ENCODE measurements around the gene MAMDC2. TPM values are rescaled to one million over a fixed set of nuclear protein-coding genes. Genes with fewer than 3 reads are reported as not detected.

The MAMDC2 gene
- total RNA-seq, 8 experiments from 2014 or later = 0.04 to 6.4 (median 0.38) TPM

DNA sequence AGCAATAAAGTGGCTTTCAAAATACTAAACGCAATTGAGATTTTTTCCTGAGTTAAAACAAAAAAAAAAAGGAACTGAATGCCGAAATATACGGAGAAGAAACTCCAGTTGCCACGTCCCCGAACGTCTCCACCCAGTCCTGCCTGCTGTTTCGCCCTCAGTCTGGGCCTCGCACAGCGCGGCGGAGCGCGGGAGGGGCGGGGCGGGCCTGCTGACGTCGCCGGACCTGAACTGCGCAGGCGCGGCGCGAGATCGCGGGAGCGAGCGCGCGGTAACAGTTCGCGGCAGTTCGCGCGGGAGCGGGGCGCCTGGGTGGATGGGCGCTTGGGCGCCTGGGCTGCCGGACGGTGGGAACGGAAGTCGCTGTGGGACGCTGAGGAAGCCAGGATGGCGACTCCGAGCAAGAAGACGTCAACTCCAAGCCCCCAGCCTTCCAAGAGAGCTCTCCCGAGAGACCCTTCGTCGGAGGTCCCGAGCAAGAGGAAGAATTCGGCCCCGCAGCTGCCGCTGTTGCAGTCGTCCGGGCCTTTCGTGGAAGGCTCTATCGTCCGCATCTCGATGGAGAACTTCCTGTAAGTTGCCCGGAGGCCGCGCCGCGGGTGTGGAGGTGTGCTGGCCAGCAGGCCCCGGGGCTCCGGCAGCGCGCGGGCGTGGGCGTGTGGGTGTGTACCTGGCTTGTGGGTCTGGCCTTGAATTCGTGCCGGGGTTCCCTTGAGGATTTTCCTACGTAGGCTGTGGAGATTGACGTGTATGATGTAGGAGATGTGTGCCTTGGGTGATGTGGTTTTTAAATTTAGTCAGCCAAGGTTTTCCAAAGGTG, 215.3 kb downstream of the MAMDC2 start, which contains the start of gene SMC5:
TSS of gene SMC5 (plus strand) at position 287 of the 820 bp plus-strand sequence. CDS start at position 388, 101 bp downstream.
- WGBS, 10 experiments = 0 to 5% (median 0%) methylated on average over 1 to 8 of the region's 75 CpGs; no CpG with 5 or more reads in 5 of the 10 experiments
- Histone ChIP-seq H3K27ac (peak within 1 kb of the TSS; percentile 81 to 92), H3K4me1 (replicated peaks in 1 of 2) (peaks cover 37 to 47% of the 10 kb centered on the region in 2 donors), H3K4me3 (peak within 1 kb of the TSS; percentile 72 to 92 (median 73))
- in situ Hi-C loops (cut with MboI; ENCODE audit: low pct_unique_long_range_greater_than_20kb in 2 of 9, low sequenced_read_pairs in 9 of 9, unreplicated experiment in 9 of 9) = loop anchor here in 1 of 9 experiments (25.0 kb wide), 1 partner anchor 103 kb away; no protein-coding TSS in a partner anchor
- peak; percentile 87 to 94 (median 92) for ATAC-seq (replicated peaks in 6 of 8)

DNA sequence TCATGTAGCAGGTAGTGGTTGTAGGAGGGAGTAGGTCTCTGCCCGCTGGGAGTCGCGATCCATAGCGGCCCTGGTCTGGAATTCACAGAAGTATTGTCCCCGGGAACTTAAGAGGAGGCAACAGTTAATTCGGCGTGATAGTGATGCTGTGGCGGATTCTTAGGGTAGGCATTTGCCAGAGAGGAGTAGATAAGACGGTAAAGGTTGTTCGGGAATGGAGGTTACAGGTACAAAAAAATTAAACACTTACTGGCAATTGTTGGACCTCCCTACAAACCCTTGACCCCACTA, 215.8 kb downstream of the MAMDC2 start:
- Histone ChIP-seq H3K4me3 (peak overlapping the region; percentile 72 to 92 (median 73)), H3K27ac (peak overlapping the region; percentile 70 to 92), H3K4me1 (replicated peaks in 1 of 2) (peaks cover 37 to 46% of the 10 kb centered on the region in 2 donors)
- in situ Hi-C loops (cut with MboI; ENCODE audit: low pct_unique_long_range_greater_than_20kb in 2 of 9, low sequenced_read_pairs in 9 of 9, unreplicated experiment in 9 of 9) = loop anchor here in 1 of 9 experiments (25.0 kb wide), 1 partner anchor 103 kb away; no protein-coding TSS in a partner anchor
- 0 to 20% (median 1%) methylated on average over 1 to 9 of the region's 10 CpGs; no CpG with 5 or more reads in 3 of the 10 experiments for WGBS, 10 experiments
- ATAC-seq (replicated peaks in 6 of 8) = no peak

GRCh38 chr9:70260007-70260443, 216.4 kb downstream of the MAMDC2 start:
- Histone ChIP-seq H3K4me3 (peak overlapping the region; percentile 72 to 92 (median 73)), H3K4me1 (replicated peaks in 1 of 2) (peaks cover 37 to 44% of the 10 kb centered on the region in 2 donors), H3K27ac (no peak overlapping the region)
- ATAC-seq (replicated peaks in 6 of 8) = no peak
- WGBS, 10 experiments = 80 to 100% (median 93%) methylated on average over 1 to 17 of the region's 30 CpGs; no CpG with 5 or more reads in 1 of the 10 experiments
- in situ Hi-C loops (cut with MboI; ENCODE audit: low pct_unique_long_range_greater_than_20kb in 2 of 9, low sequenced_read_pairs in 9 of 9, unreplicated experiment in 9 of 9) = loop anchor here in 1 of 9 experiments (25.0 kb wide), 1 partner anchor 102 kb away; no protein-coding TSS in a partner anchor

DNA sequence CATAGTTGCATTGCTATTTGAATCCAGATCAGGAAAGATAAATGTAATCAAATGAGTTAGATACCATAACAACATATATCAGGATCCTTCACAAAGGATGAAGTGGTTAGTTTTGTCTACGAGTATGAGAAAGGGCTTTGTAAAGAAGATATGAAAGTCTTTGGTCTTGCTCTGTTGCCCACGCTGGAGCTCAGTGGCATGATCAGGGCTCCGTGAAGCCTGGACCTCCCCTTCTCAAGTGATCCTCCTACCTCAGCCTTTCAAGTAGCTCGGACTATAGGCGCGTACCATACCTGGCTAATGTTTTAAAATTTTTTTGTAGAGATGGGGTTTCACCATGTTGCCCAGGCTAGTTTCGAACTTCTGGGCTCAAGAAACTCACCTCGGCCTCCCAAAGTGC, 217.0 kb downstream of the MAMDC2 start:
- 75 to 100% (median 94%) methylated on average over 1 to 6 of the region's 8 CpGs; no CpG with 5 or more reads in 2 of the 10 experiments for WGBS, 10 experiments
- no peak overlapping the region for H3K27ac ChIP-seq
- peak overlapping the region in 4 of 5 donors; percentile 72 to 92 (median 80) for H3K4me3 ChIP-seq
- in situ Hi-C loops (cut with MboI; ENCODE audit: low pct_unique_long_range_greater_than_20kb in 2 of 9, low sequenced_read_pairs in 9 of 9, unreplicated experiment in 9 of 9) = loop anchor here in 1 of 9 experiments (25.0 kb wide), 1 partner anchor 102 kb away; no protein-coding TSS in a partner anchor
- peaks cover 37 to 38% of the 10 kb centered on the region in 2 donors for H3K4me1 ChIP-seq (replicated peaks in 1 of 2)
- ATAC-seq (replicated peaks in 6 of 8) = no peak

DNA sequence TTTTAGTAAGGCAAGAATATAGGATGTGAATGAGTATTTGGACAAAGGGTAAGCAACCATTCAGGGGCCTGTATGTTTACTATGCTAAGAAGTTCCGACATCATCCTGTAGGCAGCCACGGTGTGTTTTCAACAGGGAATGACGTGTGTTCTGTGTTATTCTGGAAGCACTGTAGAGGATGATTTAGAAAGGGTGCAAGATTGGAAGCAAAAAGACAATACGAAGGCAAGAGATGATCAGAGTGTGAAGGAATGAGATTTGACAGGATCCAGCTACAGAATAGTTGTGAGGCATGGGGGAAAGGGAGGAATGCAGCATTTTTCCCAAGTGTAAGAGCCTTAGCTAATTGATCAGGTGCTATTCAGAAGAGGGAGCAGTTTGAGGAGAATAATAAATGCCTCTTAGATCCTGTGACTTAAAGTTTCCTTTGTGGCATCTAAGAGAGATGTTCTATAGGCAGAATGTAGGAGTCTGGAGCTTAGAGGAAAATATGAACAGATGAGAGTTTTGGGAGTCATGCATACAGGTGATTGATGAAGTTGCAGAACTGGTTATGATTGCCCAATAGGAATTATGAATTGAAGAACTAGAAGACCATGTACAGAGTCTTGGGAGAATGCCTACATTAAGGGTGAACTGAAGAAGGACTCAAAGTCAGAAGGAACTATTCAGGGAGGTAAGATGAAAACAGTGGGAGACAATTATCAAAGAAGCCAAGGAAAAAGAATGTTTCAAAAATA, 217.7 kb downstream of the MAMDC2 start:
- 22 to 100% (median 90%) methylated on average over 1 to 4 of the region's 4 CpGs for WGBS, 10 experiments
- Histone ChIP-seq H3K4me1 (replicated peaks in 1 of 2) (peaks cover 31 to 37% of the 10 kb centered on the region in 2 donors), H3K27ac (no peak overlapping the region), H3K4me3 (no peak overlapping the region)
- no peak for ATAC-seq (replicated peaks in 6 of 8)
- in situ Hi-C loops (cut with MboI; ENCODE audit: low pct_unique_long_range_greater_than_20kb in 2 of 9, low sequenced_read_pairs in 9 of 9, unreplicated experiment in 9 of 9) = loop anchor here in 1 of 9 experiments (25.0 kb wide), 1 partner anchor 101 kb away; no protein-coding TSS in a partner anchor

- Histone ChIP-seq H3K4me3 (no peak overlapping the region), H3K4me1 (replicated peaks in 1 of 2) (peaks cover 22 to 30% of the 10 kb centered on the region in 2 donors), H3K27ac (no peak overlapping the region)
- WGBS, 10 experiments = 73 to 100% (median 92%) methylated on average over 1 to 2 of the region's 2 CpGs; no CpG with 5 or more reads in 3 of the 10 experiments
- no peak for ATAC-seq (replicated peaks in 6 of 8)
- in situ Hi-C loops (cut with MboI; ENCODE audit: low pct_unique_long_range_greater_than_20kb in 2 of 9, low sequenced_read_pairs in 9 of 9, unreplicated experiment in 9 of 9) = loop anchor here in 1 of 9 experiments (25.0 kb wide), 1 partner anchor 100 kb away; no protein-coding TSS in a partner anchor
These were observed 218.7 kb downstream of the MAMDC2 start for GRCh38 chr9:70262366-70262765.

DNA sequence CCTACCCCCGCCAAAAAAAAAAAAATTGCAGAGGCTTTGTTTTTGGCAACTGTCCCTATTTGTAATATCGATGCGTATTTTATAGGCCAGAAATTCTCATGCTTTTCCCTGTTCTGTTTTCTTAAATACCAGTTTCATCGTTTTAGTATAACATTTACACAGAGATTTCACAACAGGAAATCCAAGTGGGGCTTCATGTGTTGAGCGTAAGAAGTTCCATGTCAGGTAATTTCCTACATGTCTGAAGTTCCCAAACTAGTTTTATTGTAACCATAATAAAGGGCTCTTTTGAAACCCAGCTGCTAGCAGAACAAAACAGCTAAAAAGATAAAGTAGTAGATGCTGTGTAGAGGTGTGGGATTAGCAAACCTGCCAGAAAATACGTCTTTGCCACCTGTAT, 219.3 kb downstream of the MAMDC2 start:
- WGBS, 10 experiments = 80 to 99% (median 91%) methylated on average over 1 to 6 of the region's 6 CpGs
- peaks cover 16 to 24% of the 10 kb centered on the region in 2 donors for H3K4me1 ChIP-seq (replicated peaks in 1 of 2)
- no peak overlapping the region for H3K4me3 ChIP-seq
- H3K27ac ChIP-seq = no peak overlapping the region
- in situ Hi-C loops (cut with MboI; ENCODE audit: low pct_unique_long_range_greater_than_20kb in 2 of 9, low sequenced_read_pairs in 9 of 9, unreplicated experiment in 9 of 9) = loop anchor here in 1 of 9 experiments (25.0 kb wide), 1 partner anchor 99 kb away; no protein-coding TSS in a partner anchor
- ATAC-seq (replicated peaks in 6 of 8) = no peak

DNA sequence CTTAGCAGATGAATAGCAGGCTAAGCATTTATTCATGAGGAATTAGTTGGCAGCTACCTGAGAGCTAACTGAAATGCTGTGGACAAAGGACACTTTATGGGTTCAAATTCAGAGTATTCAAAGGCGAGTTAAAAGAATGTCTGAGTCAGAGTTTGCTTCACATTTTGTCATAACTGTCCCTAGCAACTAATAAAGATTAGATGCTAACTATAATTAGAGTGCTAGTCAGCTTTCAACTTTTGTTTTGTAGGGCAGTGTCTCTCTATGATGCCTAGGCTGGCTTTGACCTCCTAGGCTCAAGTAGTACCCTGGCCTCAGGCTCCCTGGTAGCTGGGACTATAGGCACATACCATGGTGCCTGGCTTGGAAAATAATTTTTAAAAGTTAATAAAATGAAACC, 219.8 kb downstream of the MAMDC2 start:
- WGBS, 10 experiments = 25 to 100% (median 89%) methylated on average over 1 of the region's 1 CpG; no CpG with 5 or more reads in 2 of the 10 experiments
- Histone ChIP-seq H3K27ac (no peak overlapping the region), H3K4me1 (replicated peaks in 1 of 2) (peaks cover 13 to 20% of the 10 kb centered on the region in 2 donors), H3K4me3 (no peak overlapping the region)
- no peak for ATAC-seq (replicated peaks in 6 of 8)
- in situ Hi-C loops (cut with MboI; ENCODE audit: low pct_unique_long_range_greater_than_20kb in 2 of 9, low sequenced_read_pairs in 9 of 9, unreplicated experiment in 9 of 9) = loop anchor here in 1 of 9 experiments (25.0 kb wide), 1 partner anchor 99 kb away; no protein-coding TSS in a partner anchor

Other genes starting within 250 kb of the MAMDC2 start
- 1 to 10 TPM in 1 of 8 experiments, under 1 TPM in 1, not detected in 6; 0.36 to 1.2 TPM for gene CFAP95, start 223.0 kb upstream of the MAMDC2 start, total RNA-seq
- 10 to 100 TPM; 15.5 to 36.9 (median 23.4) TPM for gene SMC5, start 215.1 kb downstream of the MAMDC2 start, total RNA-seq